Activated naive CD8-positive, alpha-beta T cell treated with anti-CD3 and anti-CD28 coated beads, Interleukin-2, amount 50 U/mL, for 16 hours (primary cell): ENCODE results near the gene SPG7.

Source experiments
- DNase-seq: peaks from one replicate; pipeline ENCODE4 v3.0.0-alpha.2; 2020; ENCODE audit warnings: low read depth, low spot score

Gene SPG7

DNA sequence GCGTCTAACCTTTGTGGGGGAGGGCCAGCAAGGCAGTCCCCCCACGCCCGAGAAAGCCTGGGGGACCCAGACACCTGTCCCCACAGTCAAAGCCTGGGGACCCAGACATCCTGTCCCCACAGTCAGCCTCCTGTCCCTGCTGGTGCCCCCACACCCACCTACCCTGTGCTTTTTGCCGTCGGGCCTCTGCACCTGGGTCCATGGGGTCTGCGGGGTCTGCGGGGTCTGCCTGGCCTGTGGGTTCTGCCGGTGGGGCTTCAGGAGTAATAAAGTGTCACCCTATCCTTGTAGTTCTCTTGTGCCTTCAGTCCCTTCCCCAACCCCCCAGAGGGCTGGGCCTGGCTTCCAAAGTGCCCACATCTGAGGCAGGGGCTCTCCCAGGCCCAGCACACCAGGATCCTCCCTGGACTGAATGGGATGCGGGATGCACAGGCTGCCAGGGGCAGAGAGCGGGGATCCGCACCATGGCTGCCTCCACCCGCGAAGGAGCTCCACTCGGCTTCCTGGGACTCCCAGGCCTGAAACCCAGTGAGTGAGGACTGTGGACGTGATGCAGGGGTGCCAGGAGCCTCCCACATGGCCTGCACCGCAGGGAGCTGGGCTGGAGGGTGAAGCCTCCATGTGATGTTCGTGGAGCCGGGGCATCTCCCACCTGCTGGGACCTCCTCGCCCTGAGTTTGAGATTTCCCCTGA is 88.9 kb downstream of the SPG7 start:
- DNase-seq = no peak

DNA sequence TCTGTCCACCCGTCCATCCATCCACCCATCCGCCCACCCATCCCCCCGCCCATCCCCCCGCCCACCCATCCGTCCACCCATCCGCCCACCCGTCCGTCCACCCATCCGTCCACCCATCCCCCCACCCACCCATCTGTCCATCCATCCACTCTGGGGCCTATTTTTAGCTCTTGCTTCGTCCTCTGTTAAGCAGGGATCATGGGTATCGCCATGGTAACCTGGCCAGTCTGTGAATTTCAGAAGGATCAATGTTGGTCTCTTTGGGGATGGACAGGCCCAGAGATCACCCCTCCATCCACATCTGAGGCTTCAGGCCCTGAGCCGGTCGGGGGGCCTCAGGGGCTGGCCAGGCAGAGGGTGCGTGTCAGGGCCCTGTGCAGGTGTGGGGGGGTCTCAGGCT is 90.0 kb downstream of the SPG7 start:
- DNase-seq = no peak

DNA sequence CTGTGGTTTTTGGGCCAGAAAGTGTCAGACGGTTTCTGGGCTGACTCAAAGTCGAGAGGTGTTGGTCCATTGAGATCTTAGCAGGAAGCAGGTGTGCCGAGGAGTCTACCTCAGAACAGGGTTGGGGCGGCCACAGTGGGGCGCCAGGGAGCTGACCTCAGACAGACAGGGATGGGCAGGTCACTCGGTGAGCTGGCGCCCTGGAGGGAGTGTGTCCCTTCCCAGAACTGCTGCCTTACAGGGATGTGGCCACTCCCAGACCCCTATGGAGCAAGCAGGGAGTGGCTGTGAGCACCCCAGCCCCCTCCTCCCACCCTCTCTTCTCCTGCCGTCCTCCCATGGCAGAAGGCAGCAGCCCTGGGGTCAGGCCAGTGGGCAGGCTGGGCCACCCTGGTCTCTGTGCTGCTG is 91.3 kb downstream of the SPG7 start:
- DNase-seq = no peak

DNA sequence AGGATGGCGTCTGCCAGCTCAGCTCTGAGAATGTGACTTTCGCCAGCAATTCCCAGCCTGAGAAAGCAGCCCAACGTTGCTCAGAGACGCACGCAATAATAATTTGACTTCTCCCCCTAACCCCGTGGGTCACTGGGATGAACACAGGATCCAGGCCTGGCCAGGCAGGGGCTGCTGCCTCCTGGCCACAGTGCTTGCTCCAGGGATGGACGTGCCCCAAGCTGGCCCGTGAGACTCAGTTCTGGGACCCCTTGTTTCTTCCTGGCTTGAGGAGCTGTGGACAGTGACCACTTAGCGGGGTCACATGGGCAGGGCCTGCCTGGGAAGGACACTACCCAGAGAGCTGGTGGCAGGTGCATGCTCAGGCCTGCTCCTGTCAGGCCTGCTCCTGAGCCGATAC is 91.7 kb downstream of the SPG7 start:
- DNase-seq = no peak

DNA sequence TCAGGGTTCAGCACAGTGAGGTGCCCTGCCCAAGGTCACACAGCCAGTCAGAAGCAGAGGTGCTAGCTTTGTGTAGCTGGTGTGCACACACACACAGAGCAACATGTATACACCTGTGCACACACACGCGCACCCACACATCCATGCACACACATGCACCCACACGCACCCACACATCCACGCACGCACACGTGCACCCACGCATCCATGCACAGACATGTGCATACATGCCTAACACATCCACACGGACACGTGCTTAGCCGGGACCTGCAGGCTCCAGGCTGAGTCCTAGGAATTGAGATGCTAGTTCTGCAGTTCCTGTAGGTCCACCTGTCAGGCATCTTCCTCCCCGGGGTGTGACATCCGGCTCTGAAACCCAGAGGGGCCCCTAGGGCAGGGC is 92.2 kb downstream of the SPG7 start:
- DNase-seq = no peak

DNA sequence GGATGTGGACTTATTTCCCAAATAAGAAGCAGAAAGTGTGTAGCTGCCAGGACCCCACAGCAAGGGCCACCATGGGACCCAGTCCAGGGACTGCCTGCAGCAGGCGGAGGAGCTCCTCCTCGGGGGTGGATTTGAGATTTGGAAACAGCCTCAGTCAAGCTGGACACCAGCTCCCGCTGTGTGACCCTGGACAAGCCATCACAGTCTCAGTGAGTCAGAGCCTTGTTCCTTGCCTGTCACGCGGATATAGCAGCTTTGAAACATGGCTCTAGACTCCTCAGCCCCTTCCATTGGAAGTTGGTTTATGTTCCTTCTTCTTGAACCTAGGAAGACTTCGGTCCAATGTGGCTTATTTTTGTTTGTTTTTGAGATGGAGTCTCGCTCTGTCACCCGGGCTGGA is 92.8 kb downstream of the SPG7 start:
- no peak for DNase-seq

DNA sequence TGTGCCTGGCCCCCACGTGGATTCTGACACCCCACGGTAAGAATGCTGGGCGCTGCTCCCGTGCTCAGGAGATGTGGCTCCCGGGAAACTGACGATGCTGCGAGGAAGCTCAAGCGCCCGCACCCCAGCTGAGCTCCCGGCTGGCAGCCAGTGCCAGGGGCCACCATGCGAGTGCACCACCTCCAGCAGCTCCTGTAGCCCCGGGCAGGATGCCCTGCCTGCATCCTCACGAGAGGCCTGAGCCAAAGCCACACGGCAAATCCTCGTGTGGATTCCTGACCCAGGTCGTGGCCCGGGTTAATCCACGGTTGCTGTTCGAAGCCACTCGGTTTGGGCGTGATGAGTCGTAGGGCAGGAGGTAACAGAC is 93.7 kb downstream of the SPG7 start:
- DNase-seq = no peak

DNA sequence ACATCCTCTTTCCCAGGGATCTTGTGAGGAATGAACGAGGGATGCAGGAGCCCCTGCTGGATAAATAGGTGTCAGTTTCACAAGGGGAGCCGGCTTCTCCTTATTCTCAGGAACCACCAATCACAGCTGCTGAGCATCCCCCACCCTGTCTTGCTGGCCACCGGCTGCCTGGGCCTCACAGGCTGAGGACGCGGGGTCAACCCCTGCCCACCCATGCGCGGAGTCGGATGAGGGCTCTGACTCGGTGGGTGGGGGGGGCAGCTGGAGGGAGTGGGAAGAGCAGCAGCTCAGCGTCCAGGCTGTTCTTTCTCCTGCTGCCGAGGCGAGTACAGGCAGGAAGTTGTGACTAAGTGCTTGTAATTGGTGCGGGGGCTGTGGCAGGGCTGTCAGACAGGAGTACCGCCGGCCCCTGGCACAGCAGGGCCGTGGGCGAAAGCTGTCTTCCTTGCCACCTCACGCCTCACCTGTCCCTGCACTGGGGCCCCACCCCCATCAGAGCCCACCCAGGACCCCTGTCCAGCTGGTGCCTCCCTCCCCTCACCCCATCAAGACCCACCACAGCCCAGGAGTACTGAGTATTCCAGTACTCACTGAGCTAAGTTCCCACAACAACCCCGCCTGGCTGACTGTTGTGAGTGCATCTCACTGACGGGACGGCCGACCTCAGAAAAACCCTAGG is 94.2 kb downstream of the SPG7 start:
- peak; percentile 17 for DNase-seq

DNA sequence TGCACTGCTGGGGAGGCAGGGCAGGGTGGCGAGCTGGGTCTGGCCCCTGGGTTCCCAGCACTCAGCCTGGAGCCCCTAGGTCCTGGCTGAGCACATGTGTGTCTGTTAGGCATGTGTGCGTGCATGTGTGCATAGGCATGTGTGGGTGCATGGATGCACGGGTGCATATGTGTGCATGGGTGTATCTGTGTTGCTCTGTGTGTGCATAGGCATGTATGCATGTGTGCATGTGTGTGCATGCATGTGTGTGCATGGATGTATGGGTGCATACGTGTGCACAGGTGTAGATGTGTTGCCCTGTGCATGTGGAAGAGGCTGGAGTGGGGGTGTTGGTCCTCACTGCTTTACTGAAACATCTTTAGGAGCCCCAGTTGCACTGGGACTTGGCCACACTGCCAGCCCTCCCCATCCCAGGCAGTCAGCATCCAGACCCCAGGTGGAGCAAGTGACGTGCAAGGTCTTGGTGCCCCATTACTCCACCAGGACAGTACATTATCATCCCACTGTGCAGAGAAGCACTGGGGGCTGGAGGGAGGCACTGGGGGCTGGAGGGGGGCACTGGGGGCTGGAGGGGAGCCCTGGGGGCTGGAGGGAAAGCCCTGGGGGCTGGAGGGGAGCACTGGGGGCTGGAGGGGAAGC is 94.9 kb downstream of the SPG7 start:
- no peak for DNase-seq

DNA sequence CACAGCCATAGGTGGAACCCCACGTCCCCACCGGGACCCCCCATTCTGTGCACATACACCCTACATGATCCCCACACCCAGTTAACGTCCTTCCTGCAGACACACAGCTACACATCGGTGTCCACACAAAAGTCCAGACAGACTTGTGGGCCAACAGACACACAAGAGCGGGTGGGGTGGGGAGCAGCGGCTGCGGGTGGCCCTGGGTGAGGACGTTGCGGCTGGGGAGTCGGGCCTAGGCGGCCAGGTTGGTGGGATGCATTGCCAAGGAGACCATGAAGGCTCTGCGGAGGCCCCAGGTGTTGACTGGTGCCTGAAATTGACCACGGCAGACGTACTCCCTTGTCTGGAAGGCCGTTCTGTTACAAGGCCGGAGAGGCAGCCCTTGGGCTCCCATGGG is 96.6 kb downstream of the SPG7 start:
- no peak for DNase-seq

DNA sequence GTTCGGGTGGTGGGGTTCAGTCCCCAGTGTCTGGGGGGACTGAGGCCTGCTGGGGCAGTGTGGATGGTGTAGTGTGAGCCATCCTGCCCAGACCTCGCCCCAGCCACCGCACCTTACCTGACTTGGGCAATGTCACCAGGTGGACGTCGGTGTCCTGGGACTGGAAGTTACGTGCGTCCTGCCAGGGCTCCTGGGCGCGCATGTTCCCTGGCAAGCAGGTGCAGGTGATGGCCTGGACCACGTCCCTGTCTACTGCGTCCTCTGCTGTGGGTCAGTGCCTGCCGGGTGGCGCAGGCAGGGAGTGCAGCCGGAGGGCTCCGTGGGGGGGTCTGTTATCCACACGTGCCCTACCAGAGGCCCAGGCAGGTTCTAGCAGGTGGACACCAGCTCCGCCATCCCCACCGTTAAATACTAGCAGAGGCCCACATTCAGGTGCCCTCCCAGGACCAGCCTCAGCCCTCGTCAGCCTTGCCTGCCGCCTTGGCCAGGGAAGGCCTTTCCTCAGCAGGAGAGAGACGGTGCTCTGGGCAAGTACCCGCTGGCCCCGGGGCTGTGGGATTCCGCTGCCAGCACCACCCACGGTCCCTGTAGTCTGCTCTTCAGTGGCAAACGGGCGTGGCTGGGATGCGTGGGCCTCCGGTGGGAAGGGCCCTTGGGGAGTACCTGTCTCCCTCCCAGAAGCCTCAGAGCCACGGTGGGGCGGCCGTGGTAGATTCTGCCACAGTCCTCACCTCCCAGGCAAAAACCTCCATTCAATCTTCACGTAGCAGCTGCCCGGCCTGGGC is 97.2 kb downstream of the SPG7 start:
- no peak for DNase-seq

DNA sequence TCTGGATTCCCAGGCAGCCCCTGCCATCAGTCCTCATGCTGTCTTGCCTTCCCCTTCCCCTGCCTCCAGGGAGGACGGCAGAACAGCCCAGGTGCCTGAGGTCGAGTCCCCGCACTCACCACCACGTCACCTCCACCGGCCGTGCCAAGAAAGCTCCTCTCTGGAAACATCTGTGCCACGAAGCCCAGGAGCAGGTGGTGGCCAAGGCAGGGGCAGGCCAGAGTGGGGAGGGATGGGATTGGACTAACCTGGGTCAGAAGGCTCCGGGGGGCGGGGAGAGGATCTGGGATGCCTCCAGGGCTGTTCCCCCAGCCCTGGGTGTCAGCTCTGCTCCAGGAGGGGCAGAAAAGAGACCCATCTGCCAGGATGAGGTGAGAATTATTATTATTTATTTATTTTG is 97.8 kb downstream of the SPG7 start:
- DNase-seq = no peak
